Neuronal stem cell (in vitro differentiated cells): ENCODE results near the gene SPHK2.

Experiments used
- DNase-seq: peaks from one replicate; pipeline ENCODE4 v3.0.0-alpha.2; 2013; ENCODE audit warnings: low spot score
- H2AFZ ChIP-seq: one replicate; pipeline ENCODE4 v1.6.1; 2013; ENCODE audit warnings: mild to moderate bottlenecking, low read length, inconsistent platforms
- H2AK5ac ChIP-seq: 2 replicates; pipeline ENCODE4 v1.6.1; 2013; ENCODE audit warnings: low read depth, mild to moderate bottlenecking, inconsistent platforms, low read length, moderate library complexity, mixed read lengths
- H2BK120ac ChIP-seq: 2 replicates; pipeline ENCODE4 v1.6.1; 2013; ENCODE audit warnings: low read depth, mild to moderate bottlenecking, inconsistent platforms, low read length, moderate library complexity, mixed read lengths
- H2BK12ac ChIP-seq: one replicate; pipeline ENCODE4 v1.6.1; 2013; ENCODE audit warnings: low read length, inconsistent platforms
- H2BK15ac ChIP-seq: 2 replicates; pipeline ENCODE4 v1.6.1; 2013; ENCODE audit warnings: mild to moderate bottlenecking, low read length, inconsistent platforms, mixed read lengths
- H2BK5ac ChIP-seq: one replicate; pipeline ENCODE4 v1.6.1; 2013; ENCODE audit warnings: inconsistent platforms, mild to moderate bottlenecking, low read length, moderate library complexity
- H3K14ac ChIP-seq: one replicate; pipeline ENCODE4 v1.6.1; 2013; ENCODE audit warnings: low read length, inconsistent platforms
- H3K18ac ChIP-seq: 2 replicates; pipeline ENCODE4 v1.6.1; 2013; ENCODE audit warnings: low read length, inconsistent platforms
- H3K23ac ChIP-seq: 2 replicates; pipeline ENCODE4 v1.6.1; 2013; ENCODE audit warnings: low read depth, mild to moderate bottlenecking, mixed read lengths, low read length, inconsistent platforms; ENCODE audit not compliant: poor library complexity
- H3K27ac ChIP-seq: replicated peaks from 3 replicates; pipeline ENCODE4 v1.5.1; 2013; ENCODE audit warnings: low read length, inconsistent platforms
- H3K27me3 ChIP-seq, 3 experiments: 2 replicates each; pipeline ENCODE4 v1.6.1; 2013; ENCODE audit warnings: low read length in 3 of 3, mild to moderate bottlenecking in 2 of 3, inconsistent platforms in 1 of 3, low read depth in 1 of 3, mixed read lengths in 1 of 3, moderate library complexity in 1 of 3; ENCODE audit not compliant: control insufficient read depth in 3 of 3, insufficient read depth in 3 of 3
- H3K36me3 ChIP-seq, 2 donors: replicated peaks in 1 of 2; 2 replicates each; pipeline ENCODE4 v1.6.1; 2013; ENCODE audit warnings: low read length in 2 of 2; ENCODE audit not compliant: control insufficient read depth in 2 of 2, insufficient read depth in 2 of 2
- H3K4ac ChIP-seq: 2 replicates; pipeline ENCODE4 v1.6.1; 2013; ENCODE audit warnings: inconsistent platforms, mild to moderate bottlenecking, low read length, moderate library complexity
- H3K4me1 ChIP-seq, 2 donors: 1 replicate in 1 of 2; 2 replicates in 1 of 2; pipeline ENCODE4 v1.6.1; 2013; ENCODE audit warnings: low read length in 2 of 2, low read depth in 1 of 2; ENCODE audit not compliant: control insufficient read depth in 2 of 2, insufficient read depth in 1 of 2
- H3K4me2 ChIP-seq: one replicate; pipeline ENCODE4 v1.6.1; 2013; ENCODE audit warnings: mild to moderate bottlenecking, low read length, inconsistent platforms; ENCODE audit not compliant: insufficient read depth, poor library complexity, severe bottlenecking
- H3K4me3 ChIP-seq, 2 donors: 2 replicates each; pipeline ENCODE4 v1.5.1; 2013; ENCODE audit warnings: low read length in 2 of 2, mild to moderate bottlenecking in 2 of 2, inconsistent platforms in 1 of 2, moderate library complexity in 1 of 2
- H3K79me1 ChIP-seq: one replicate; pipeline ENCODE4 v1.6.1; 2013; ENCODE audit warnings: low read depth, mild to moderate bottlenecking, inconsistent platforms, low read length, moderate library complexity
- H3K9ac ChIP-seq: one replicate; pipeline ENCODE4 v1.6.1; 2013; ENCODE audit warnings: mild to moderate bottlenecking, low read depth, low read length, inconsistent platforms; ENCODE audit not compliant: poor library complexity
- H3K9me3 ChIP-seq, 2 donors: replicated peaks in 1 of 2; 2 replicates each; pipeline versions ENCODE3 to v1.6.1; 2013; ENCODE audit warnings: low read length in 2 of 2, mild to moderate bottlenecking in 2 of 2, inconsistent platforms in 1 of 2, low read depth in 1 of 2, mixed read lengths in 1 of 2, moderate library complexity in 1 of 2; ENCODE audit not compliant: control insufficient read depth in 2 of 2, insufficient read depth in 1 of 2
- H4K8ac ChIP-seq: one replicate; pipeline ENCODE4 v1.6.1; 2013; ENCODE audit warnings: low read depth, mild to moderate bottlenecking, inconsistent platforms, low read length, moderate library complexity
- H4K91ac ChIP-seq: one replicate; pipeline ENCODE4 v1.6.1; 2013; ENCODE audit warnings: low read length, low read depth, mild to moderate bottlenecking, inconsistent platforms; ENCODE audit not compliant: poor library complexity
- WGBS, 2 donors: extraction: QIAGEN DNeasy Blood & Tissue Kit; methylation state at CpG; one replicate each; pipeline ENCODE4 v1.1.7; 2013; ENCODE audit warnings: missing lambda C conversion rate in 2 of 2, mixed read lengths in 1 of 2; ENCODE audit not compliant: insufficient read length in 2 of 2, insufficient replicate concordance in 1 of 2; ENCODE audit errors: extremely low coverage in 2 of 2; 5-methylcytosine and 5-hydroxymethylcytosine counted together

Gene SPHK2

DNA sequence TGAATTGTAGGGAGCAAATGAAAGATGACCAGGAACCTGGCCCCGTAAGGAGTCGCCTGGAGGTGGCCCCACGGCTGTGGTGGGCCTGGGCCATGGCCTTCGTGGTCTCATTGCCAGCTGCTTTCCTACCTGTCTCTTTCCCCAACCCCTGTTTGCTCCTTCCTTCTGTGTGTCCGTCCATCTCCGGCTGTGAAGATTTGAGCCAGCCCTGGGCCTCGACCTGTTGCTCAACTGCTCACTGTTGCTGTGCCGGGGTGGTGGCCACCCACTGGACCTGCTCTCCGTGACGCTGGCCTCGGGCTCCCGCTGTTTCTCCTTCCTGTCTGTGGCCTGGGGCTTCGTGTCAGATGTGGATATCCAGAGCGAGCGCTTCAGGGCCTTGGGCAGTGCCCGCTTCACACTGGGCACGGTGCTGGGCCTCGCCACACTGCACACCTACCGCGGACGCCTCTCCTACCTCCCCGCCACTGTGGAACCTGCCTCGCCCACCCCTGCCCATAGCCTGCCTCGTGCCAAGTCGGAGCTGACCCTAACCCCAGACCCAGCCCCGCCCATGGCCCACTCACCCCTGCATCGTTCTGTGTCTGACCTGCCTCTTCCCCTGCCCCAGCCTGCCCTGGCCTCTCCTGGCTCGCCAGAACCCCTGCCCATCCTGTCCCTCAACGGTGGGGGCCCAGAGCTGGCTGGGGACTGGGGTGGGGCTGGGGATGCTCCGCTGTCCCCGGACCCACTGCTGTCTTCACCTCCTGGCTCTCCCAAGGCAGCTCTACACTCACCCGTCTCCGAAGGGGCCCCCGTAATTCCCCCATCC lies 9.4 kb downstream of the SPHK2 start:
- Histone ChIP-seq H3K9me3 (no peaks in the 10 kb centered on the region), H3K14ac (no peak overlapping the region), H2BK15ac (peak overlapping the region; percentile 95), H3K4me1 (peaks cover 20 to 25% of the 10 kb centered on the region in 2 donors), H3K4me3 (no peak overlapping the region), H2AK5ac (peak overlapping the region; percentile 97), H2AFZ (no peak overlapping the region), H3K79me1 (peaks cover 5% of the 10 kb centered on the region), H4K8ac (no peak overlapping the region), H3K18ac (peak overlapping the region; percentile 86), H2BK120ac (peak overlapping the region; percentile 84), H3K9ac (no peak overlapping the region), H3K23ac (peak overlapping the region; percentile 74), H3K36me3 (peaks cover 9 to 45% of the 10 kb centered on the region in 2 donors), H3K27me3 (no peaks in the 10 kb centered on the region), H3K27ac (peak overlapping the region; percentile 32), H3K4me2 (no peak overlapping the region), H3K4ac (no peak overlapping the region), H2BK5ac (peak overlapping the region; percentile 54), H2BK12ac (peak overlapping the region; percentile 68), H4K91ac (no peak overlapping the region)
- no peak for DNase-seq
- no CpG with 5 or more reads among the region's 34 CpGs for WGBS, 2 donors

DNA sequence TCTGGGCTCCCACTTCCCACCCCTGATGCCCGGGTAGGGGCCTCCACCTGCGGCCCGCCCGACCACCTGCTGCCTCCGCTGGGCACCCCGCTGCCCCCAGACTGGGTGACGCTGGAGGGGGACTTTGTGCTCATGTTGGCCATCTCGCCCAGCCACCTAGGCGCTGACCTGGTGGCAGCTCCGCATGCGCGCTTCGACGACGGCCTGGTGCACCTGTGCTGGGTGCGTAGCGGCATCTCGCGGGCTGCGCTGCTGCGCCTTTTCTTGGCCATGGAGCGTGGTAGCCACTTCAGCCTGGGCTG lies 9.9 kb downstream of the SPHK2 start:
- WGBS, 2 donors = no CpG with 5 or more reads among the region's 22 CpGs

DNA sequence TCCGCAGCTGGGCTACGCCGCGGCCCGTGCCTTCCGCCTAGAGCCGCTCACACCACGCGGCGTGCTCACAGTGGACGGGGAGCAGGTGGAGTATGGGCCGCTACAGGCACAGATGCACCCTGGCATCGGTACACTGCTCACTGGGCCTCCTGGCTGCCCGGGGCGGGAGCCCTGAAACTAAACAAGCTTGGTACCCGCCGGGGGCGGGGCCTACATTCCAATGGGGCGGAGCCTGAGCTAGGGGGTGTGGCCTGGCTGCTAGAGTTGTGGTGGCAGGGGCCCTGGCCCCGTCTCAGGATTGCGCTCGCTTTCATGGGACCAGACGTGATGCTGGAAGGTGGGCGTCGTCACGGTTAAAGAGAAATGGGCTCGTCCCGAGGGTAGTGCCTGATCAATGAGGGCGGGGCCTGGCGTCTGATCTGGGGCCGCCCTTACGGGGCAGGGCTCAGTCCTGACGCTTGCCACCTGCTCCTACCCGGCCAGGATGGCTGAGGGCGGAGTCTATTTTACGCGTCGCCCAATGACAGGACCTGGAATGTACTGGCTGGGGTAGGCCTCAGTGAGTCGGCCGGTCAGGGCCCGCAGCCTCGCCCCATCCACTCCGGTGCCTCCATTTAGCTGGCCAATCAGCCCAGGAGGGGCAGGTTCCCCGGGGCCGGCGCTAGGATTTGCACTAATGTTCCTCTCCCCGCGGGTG lies 10.4 kb downstream of the SPHK2 start:
- peaks cover 9 to 45% of the 10 kb centered on the region in 2 donors for H3K36me3 ChIP-seq
- no peak overlapping the region for H4K8ac ChIP-seq
- peaks cover 26 to 32% of the 10 kb centered on the region in 2 donors for H3K4me1 ChIP-seq
- peak overlapping the region; percentile 97 for H2AK5ac ChIP-seq
- peak overlapping the region; percentile 98 for H3K23ac ChIP-seq
- peak overlapping the region; percentile 33 for H2BK12ac ChIP-seq
- peaks cover 3% of the 10 kb centered on the region for H3K79me1 ChIP-seq
- peak overlapping the region; percentile 67 for H3K27ac ChIP-seq
- peak overlapping the region; percentile 64 for H3K9ac ChIP-seq
- H3K4ac ChIP-seq = peak overlapping the region; percentile 2
- H3K9me3 ChIP-seq = no peaks in the 10 kb centered on the region
- no peak overlapping the region for H3K14ac ChIP-seq
- peak overlapping the region; percentile 93 for H2BK5ac ChIP-seq
- H3K18ac ChIP-seq = peak overlapping the region; percentile 86
- peak overlapping the region in 1 of 2 donors; percentile 33 for H3K4me3 ChIP-seq
- peak; percentile 83 for DNase-seq
- H3K27me3 ChIP-seq = no peaks in the 10 kb centered on the region
- peak overlapping the region; percentile 95 for H2BK15ac ChIP-seq
- peak overlapping the region; percentile 84 for H2BK120ac ChIP-seq
- H4K91ac ChIP-seq = no peak overlapping the region
- WGBS, 2 donors = no CpG with 5 or more reads among the region's 48 CpGs
- peak overlapping the region; percentile 69 for H3K4me2 ChIP-seq
- H2AFZ ChIP-seq = no peak overlapping the region

More for the DNA sequence above, 9.9 kb downstream of the SPHK2 start:
- Histone ChIP-seq H2BK5ac (peak overlapping the region; percentile 54), H2BK120ac (peak overlapping the region; percentile 84), H3K14ac (no peak overlapping the region), H2BK15ac (peak overlapping the region; percentile 95), H3K79me1 (peaks cover 5% of the 10 kb centered on the region), H3K4ac (peak overlapping the region; percentile 2), H3K9ac (peak overlapping the region; percentile 64), H3K9me3 (no peaks in the 10 kb centered on the region), H2AFZ (no peak overlapping the region), H3K36me3 (peaks cover 9 to 45% of the 10 kb centered on the region in 2 donors), H2BK12ac (peak overlapping the region; percentile 33), H2AK5ac (peak overlapping the region; percentile 97), H3K4me2 (no peak overlapping the region), H3K27ac (peak overlapping the region; percentile 67), H4K8ac (no peak overlapping the region), H3K18ac (peak overlapping the region; percentile 86), H3K4me3 (peak overlapping the region in 1 of 2 donors; percentile 33), H3K23ac (peak overlapping the region; percentile 39), H4K91ac (no peak overlapping the region), H3K27me3 (no peaks in the 10 kb centered on the region), H3K4me1 (peaks cover 23 to 29% of the 10 kb centered on the region in 2 donors)
- no peak for DNase-seq
